NCI-H748 treated with DMSO at 0.1 percent for 48 hours (cell line): ENCODE data around the gene ODC1.

Experiments
- DNase-seq: peaks from one replicate; lab custom pipeline; 2025; lab: John Stamatoyannopoulos, UW

The ODC1 gene

DNA sequence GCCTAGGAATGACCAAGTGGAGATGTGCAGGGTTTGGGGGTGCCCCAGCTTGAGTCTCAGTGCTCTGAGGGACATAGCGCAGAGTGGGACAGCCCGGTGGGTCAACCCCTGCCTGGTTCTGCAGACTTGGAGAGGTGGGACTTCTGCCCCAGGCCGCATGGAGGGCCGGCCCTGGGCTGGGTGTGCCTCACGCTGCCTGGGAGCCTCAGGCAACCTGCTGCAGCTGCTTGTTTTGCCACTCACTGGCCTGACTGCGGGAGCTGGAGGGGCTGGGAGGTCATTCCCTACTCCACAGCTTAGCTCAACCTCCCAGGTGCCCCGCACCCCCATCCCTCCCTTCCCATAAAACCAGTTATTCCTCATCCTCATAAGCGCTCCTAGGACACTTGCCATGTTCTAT, 33.1 kb downstream of the ODC1 start:
- DNase-seq: no peak

DNA sequence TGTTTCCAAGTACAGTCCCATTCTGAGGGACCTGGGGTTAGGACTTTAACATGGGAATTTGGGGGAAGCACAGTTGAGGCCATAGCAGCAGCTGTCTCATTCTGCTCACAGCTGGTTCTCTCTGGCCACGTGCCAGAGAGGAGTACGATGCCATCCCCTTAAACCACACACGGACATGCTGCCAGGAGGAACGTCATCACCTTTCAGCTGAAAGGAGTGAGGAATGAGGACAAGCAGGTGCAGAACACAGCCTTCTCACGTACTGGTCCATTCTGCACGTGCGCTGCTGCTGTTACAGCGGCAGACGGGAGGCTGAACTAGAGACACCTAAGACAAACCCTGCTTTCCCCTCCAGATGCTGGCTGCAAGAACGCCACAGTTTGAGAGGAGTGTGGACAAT, 33.5 kb downstream of the ODC1 start:
- DNase-seq: peak; percentile 11

DNA sequence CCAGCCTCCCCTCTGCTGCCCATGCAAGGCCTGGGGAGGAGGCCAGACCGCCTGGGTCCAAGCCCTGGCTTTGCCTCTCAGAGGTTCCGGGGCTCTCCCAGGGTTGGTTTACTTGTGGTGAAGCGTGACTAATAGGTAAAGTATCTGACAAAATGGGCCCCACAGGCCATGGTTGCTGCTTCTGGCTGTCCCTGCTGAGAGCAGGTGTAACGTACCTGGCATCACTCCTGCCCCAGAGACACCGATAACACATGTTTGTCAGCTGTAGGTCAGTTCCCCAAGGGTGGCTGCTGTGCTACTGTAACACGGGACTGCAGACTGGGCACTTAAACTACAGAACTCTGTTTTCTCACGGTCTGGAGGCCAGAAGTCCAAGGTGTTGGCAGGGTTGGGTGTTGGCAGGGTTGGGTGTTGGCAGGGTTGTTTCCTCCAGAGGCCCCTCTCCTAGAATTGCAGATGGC, 34.1 kb downstream of the ODC1 start:
- DNase-seq: no peak

- no peak for DNase-seq
These were observed 34.6 kb downstream of the ODC1 start for GRCh38 chr2:10413503-10413902.

GRCh38 chr2:10412380-10412779, 35.7 kb downstream of the ODC1 start:
- DNase-seq: no peak

GRCh38 chr2:10411557-10411956, 36.6 kb downstream of the ODC1 start:
- DNase-seq: no peak

- DNase-seq: no peak
These were observed 37.2 kb downstream of the ODC1 start for GRCh38 chr2:10410823-10411437.

DNA sequence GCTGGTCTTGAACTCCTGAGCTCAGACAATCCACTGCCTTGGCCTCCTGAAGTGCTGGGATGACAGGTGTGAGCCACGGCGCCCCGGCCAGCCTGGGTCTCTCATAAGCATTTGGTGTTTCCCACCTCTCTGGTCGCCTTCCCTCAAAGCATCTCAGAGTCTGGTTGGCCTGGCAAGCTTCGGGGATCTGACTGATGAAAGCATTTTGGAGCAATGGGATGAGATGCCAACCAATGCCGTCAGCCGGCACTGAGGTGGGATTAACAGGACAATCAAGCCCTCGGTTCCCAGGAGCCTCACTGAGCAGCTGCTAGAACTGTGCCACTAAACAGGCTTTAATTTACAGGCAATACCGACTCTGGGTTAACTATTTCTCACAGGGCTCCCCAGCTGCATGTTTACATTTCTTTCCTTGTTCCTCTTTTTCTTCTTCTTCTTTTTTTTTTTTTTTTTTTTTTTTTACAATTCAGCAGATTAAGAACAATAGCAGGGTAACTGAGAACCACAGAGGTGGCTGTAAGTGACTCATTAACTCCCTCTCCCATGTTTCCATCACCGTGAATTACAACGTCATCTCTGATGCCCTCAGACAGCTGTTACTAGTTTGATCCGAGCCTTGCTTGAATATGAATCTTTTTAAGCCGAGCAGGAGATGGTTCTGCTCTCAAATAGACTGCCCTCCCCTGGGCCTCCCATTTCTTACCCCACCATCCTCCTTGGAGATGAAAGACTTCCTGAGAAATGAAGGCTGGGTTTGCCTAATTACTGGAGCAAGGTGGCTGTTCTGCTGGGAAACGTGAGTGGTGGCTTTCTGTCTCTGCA, 37.9 kb downstream of the ODC1 start:
- no peak for DNase-seq

- peak; percentile 92 for DNase-seq
These were observed 39.2 kb downstream of the ODC1 start for GRCh38 chr2:10408649-10409579.

DNA sequence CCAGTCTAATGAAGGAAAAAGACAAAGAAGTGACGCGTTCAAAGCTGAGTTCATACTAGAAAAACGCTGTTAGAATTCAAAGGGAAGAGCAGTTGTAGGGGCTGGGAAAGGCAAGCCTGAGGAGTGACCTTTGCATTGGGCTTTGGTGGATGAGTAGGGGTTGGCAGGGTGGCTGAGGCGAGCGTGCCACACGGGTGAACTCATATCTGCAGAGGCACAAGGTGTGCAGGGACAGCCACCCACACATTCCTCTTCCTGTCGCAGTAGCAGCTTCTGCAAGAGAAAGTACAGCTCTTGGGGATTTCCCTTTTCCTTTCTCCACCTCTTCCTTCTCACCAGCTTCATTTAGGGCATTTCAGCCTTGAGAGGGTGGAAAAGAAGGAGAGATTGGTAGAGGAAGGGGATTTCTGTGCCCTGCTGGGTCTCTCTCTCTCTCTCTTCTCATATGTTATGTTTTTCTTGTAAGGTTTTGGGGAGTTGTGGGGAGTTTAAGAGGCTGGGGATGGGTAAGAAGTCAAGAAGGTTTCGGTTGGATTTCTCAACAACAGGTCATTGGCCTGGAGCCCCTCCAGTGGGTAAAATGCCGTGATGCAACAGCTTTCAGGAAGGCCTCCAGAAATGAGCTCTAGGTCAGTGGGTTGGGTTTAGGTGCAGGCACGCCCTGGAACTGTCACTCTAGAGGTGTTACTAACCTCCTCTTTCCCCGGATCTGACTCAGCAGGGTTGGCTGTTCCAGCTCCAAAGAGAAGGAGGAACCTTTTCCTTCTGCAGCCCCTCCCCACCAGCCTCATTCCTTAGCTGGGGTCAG, 40.1 kb downstream of the ODC1 start:
- no peak for DNase-seq

GRCh38 chr2:10407432-10407831, 40.7 kb downstream of the ODC1 start:
- no peak for DNase-seq

DNA sequence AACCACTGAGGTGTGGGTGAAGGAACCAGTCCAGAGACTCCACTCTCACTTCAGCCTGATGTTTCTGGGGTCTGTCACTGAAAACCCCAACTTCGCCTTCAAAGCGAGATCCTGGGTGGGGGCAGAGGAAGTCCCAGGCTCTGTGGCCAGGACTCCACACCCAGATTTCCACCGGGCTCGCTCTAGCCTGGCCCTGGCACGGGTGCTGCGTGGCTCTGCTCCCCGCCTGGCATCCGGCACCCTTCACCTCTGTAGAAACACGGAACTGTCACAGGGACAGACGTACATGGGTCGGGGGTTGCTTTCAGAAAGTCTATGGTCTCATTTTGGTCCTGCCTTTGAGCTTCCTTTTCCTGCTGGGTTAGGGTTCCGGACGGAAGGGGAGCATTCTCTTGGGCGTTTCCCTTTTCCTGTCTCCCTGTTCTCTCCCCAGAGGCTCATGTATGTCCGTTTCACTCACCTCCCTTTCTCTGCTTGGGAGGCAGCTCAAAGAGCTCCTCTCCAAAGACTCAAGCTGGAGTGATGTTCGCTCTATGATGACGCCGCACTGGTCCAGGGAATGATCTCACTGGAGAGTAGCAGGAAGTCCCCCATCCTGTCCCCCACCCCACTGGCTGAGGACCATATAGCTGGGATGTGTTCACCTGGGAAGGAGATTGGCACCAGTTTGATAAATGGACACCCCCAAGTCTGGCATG, 41.5 kb downstream of the ODC1 start:
- no peak for DNase-seq

- no peak for DNase-seq
These were observed 42.1 kb downstream of the ODC1 start for GRCh38 chr2:10406016-10406415.

DNA sequence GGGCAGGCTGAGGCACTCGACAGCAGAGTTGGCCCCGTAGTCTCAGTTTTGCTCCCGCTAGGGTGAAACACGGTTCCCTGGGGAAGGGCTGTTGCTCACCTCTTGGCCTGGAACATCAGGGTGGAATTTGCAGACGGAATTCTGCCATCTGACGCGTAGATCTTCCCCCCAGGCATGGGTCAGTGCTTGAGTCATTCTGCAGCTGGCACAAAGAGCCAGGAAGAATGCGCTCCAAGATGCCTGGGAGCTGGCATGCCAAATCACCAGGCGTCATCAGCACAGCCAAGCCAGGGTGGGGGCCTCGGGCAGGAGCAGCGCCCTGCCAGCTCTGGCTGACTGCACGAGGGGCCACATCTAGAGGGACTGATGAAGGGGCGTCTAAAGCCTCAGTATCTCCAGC, 42.7 kb downstream of the ODC1 start:
- DNase-seq: no peak

DNA sequence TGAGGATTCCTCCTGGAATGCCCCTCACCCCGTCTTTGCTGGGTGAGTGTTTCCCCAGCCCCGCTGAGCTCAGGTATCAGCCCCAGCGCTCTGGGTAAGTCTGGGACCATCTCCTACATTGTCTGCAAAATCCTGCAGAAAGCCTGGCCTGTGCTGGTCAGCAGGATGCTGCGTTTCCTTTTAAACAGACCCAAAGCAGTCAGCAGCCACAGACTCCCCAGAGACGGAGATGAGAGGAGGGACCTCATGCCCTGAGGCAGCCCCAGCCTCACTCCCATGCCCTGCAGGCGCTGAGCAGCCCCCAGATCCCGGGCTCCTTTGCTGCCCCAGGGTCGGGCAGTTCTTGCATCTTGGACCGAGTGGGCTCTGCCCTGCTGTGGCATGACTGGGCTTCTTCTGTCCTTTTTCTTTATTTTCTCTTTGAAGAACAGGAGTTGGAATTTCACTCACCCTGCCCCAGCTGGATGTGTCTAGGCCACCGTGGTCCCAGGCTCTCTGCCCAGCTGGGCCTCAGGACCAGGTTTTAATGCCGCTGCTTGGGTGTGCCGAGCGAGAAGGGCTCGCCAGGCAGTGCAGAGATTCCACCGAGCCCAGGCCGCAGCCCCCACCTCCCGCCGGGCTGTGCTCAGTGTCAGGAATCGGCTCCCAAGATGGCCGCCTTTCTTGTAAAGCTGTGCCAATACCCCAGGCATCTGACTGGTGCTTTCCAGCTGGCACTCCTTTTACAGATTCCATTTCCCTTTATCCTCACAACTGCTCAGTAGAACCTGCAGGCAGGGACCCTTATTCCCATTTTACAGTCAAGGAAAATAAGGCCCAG, 43.6 kb downstream of the ODC1 start:
- DNase-seq: no peak

GRCh38 chr2:10402653-10403215, 45.4 kb downstream of the ODC1 start:
- DNase-seq: no peak

DNA sequence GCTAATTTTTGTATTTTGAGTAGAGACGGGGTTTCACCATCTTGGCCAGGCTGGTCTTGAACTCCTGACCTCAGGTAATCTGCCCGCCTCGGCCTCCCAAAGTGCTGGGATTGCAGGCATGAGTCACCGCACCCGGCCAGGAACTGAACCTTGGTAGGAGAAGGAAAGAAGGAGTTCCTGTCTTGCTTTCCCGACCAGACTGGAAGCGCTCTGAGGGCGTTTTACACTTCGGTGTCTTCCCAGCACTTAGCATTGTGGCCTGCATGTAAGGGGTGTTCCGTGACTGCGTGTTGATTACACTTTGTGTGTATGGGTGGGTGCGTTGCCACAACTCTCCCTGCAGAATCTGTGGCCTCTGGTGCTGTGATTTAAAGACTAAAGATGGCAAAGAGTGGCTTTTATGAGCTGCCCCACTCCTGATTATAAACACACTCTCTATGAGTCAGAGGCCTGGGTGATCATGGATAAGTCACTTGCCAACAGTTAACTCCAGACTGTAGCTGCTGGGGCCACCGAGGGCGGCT, 46.0 kb downstream of the ODC1 start:
- DNase-seq: no peak

DNA sequence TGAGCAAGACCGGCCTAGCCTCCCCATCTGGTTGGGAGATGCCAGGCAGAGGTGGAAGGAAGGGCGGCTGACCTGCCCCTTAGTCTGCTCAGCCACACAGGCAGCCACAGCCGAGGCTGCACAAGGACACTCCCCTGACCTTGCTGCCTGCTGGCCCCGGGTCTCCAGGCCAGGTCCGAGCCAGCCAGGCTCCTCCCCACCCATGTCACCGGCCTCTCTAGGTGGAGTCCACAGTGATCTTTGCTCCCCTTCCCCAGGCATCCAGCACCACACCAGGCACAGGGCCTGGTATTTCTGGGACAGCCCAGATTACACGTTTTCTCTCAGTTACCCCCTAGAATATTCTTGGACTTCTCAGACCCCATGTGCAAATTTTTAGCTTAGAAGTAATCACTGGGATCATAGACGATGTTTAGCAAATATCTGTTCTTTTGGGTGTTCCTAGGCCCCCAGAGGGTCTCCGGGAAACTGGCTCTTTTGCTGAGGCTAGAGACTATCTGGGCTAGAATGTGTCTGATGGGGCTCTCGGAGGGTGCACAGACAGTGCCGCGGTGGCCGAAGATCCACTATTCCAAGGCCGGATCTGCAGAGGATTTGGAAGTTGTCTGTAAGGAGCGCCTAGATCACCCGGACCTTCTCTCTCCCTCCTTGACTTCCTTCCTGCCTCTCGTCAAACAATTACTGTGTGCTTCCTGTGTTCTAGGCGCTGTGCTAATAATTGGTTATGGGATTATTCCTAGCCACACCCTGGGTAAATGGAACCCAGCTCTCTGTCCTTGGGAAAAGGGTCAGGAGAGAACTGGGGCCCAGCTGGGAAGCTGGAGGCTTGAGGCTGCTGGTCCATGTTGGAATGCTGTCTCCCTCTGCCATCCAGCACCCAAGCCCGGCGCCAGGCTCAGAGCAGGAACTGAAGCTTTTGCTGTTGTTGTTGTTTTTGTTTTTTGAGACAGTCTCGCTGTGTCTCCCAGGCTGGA, 46.9 kb downstream of the ODC1 start:
- no peak for DNase-seq
